ENCODE results near the gene DTX3. TPM values are rescaled to one million over a fixed set of nuclear protein-coding genes. Genes with fewer than 3 reads are reported as not detected.

Gene DTX3
- total RNA-seq, 1 experiment from 2014 or later = 67.5 TPM

GRCh38 chr12:57616383-57617101 is 11.9 kb downstream of the DTX3 start:
- Histone ChIP-seq H4K8ac (replicated peaks; ENCODE audit: insufficient read length, low read depth, low read length) (no peak overlapping the region), H3K4ac (ENCODE audit: low read depth, low read length) (no peak overlapping the region), H3K79me1 (ENCODE audit: insufficient read depth, low read depth, low read length, poor library complexity, severe bottlenecking) (no peaks in the 10 kb centered on the region), H3K14ac (ENCODE audit: insufficient read depth, low read length) (no peak overlapping the region), H3K9me3 (ENCODE audit: control insufficient read depth, low read depth, low read length) (no peaks in the 10 kb centered on the region), H2BK12ac (ENCODE audit: insufficient read length, low read depth, low read length) (no peak overlapping the region), H2BK15ac (ENCODE audit: low read depth, low read length) (no peak overlapping the region), H2AK5ac (ENCODE audit: insufficient read length, low read length) (no peak overlapping the region), H2BK20ac (ENCODE audit: low read depth, low read length, poor library complexity, severe bottlenecking) (no peak overlapping the region), H4K5ac (ENCODE audit: insufficient read length, low read depth, low read length) (no peak overlapping the region), H3K18ac (ENCODE audit: insufficient read length, low read depth, low read length) (no peak overlapping the region), H3K23me2 (ENCODE audit: insufficient read length, low read depth, low read length, poor library complexity, severe bottlenecking) (peaks cover 13% of the 10 kb centered on the region), H4K91ac (ENCODE audit: insufficient read length, low read depth, low read length) (no peak overlapping the region), H4K20me1 (ENCODE audit: control insufficient read depth, insufficient read depth, insufficient read length) (no peaks in the 10 kb centered on the region), H3K56ac (ENCODE audit: insufficient read length, low read depth, low read length) (no peak overlapping the region), H3K79me2 (ENCODE audit: insufficient read depth, low read length) (no peaks in the 10 kb centered on the region), H3K27ac (ENCODE audit: insufficient read length, low read depth, low read length) (no peak overlapping the region), H3K4me1 (ENCODE audit: insufficient read depth, low read length) (no peaks in the 10 kb centered on the region), H3K23ac (ENCODE audit: insufficient read length, low read depth, low read length) (no peak overlapping the region), H3K4me2 (ENCODE audit: insufficient read depth, insufficient read length, low read length) (no peak overlapping the region), H2BK120ac (ENCODE audit: low read depth, low read length, poor library complexity, severe bottlenecking) (no peak overlapping the region), H3K27me3 (ENCODE audit: insufficient read depth, low read length) (peaks cover 54% of the 10 kb centered on the region), H3K9ac (ENCODE audit: extremely low read depth, insufficient read length, low read length) (no peak overlapping the region), H3T11ph (ENCODE audit: low read length) (no peak overlapping the region), H2BK5ac (ENCODE audit: insufficient read length, low read length) (no peak overlapping the region), H2AFZ (ENCODE audit: low read length) (no peak overlapping the region)
- TF ChIP-seq CTCF (conservative IDR thresholded peaks at IDR 0.05) = no peak
- H3K36me3 Mint-ChIP-seq (ENCODE audit: insufficient read depth in 1 of 3, low read depth in 3 of 3) = peaks cover 9 to 32% (median 17%) of the 10 kb centered on the region in 3 experiments
- H3K4me1 Mint-ChIP-seq = peaks cover 32 to 40% of the 10 kb centered on the region in 2 experiments
- no peak overlapping the region for H3K27ac Mint-ChIP-seq
- WGBS (ENCODE audit: extremely low coverage, insufficient read length, low lambda C conversion rate) = no CpG with 5 or more reads among the region's 3 CpGs
- peaks cover 62% of the 10 kb centered on the region for H3K27me3 Mint-ChIP-seq (ENCODE audit: low read depth)
- H3K4me3 Mint-ChIP-seq = no peak overlapping the region
- DNase-seq = no peak
- peaks cover 0 to 5% of the 10 kb centered on the region in 2 experiments; a peak in 3 of 5 replicates for H3K9me3 Mint-ChIP-seq
